Right cardiac atrium (tissue), 5 donors: ENCODE results near the gene RGS2. TPM values are rescaled to one million over a fixed set of nuclear protein-coding genes. Genes with fewer than 3 reads are reported as not detected.

ENCODE experiments used
- ATAC-seq, 2 donors: fragments of 200-7000 bp; cut with Tn5 transposase; one replicate each; pipeline versions ENCODE4 v1.8.0 to v1.9.1; 2020; ENCODE audit warnings: moderate library complexity in 2 of 2, mild to moderate bottlenecking in 1 of 2
- DNase-seq, 3 donors: peaks; one replicate each; pipeline ENCODE4 v3.0.0-alpha.2; 2020
- H3K27ac ChIP-seq: one replicate; pipeline ENCODE4 v1.5.1; 2013; ENCODE audit warnings: mild to moderate bottlenecking, low read length, control low read depth, moderate library complexity
- H3K27me3 ChIP-seq: one replicate; pipeline ENCODE4 v1.6.1; 2013; ENCODE audit not compliant: control insufficient read depth, insufficient read depth
- H3K4me1 ChIP-seq: one replicate; pipeline ENCODE4 v1.6.1; 2013; ENCODE audit warnings: low read length; ENCODE audit not compliant: control insufficient read depth, insufficient read depth
- H3K4me3 ChIP-seq: one replicate; pipeline ENCODE4 v1.5.1; 2013; ENCODE audit warnings: low read length, control low read depth
- H3K9me3 ChIP-seq: one replicate; pipeline ENCODE4 v1.6.1; 2013; ENCODE audit warnings: low read length; ENCODE audit not compliant: control insufficient read depth
- WGBS: extraction: QIAGEN DNeasy Blood & Tissue Kit; methylation state at CpG from one replicate; pipeline ENCODE4 v1.1.7; 2013; 5-methylcytosine and 5-hydroxymethylcytosine counted together
- intact Hi-C, 4 donors: fragments of 100-400 bp; cut with DNase I; formaldehyde crosslinking; loops; one replicate each; pipeline versions ENCODE4 v1.11.0 to v1.14.0; 2022 to 2023
- polyA plus RNA-seq: library from polyadenylated mRNA; stranded (reverse); fragments of 200-250 nt; gene quantifications from one replicate; pipeline ENCODE4 v1.2.3, GENCODE V29; 2013
- total RNA-seq, 4 donors: library from RNA; stranded (reverse); fragmentation: NEBNext Ultra II Directional; extraction: Animal tissue kit (Norgen Biotek cat#: 25700); gene quantifications; one replicate each; pipeline ENCODE4 v1.2.1, GENCODE V29; 2021
- donor health status: healthy with polysubstance abuse.
- donor health status: DM: no; HTN: yes; CAD: no.
- donor health status: DM: no; HTN: no; CAD: no.
- donor health status: DM: no; HTN: yes; CAD: no; lungs with severe emphysema.
- donor health status: DM: yes; HTN: yes; CAD: no.

Gene RGS2
- total and polyA plus RNA-seq, 5 donors: 24.0 to 106 (median 49.0) TPM

DNA sequence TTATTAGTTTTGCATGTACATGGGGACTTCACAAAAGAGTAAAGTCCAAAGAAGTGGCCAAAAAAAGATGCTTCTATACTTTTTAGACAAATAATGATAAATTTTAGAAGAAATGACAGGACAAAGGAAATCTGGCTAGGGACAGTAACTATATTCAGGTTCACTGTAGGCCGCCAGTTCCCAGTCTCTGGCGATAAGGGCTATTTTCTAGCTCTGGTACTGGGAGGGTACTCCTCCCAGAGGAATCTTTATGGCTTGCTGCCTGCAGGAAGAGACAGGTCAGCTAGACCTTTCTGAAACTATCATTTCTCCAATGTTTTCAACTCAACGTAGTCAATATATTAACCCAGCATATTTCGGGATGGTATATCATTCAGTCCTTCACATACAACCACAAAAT, 37.5 kb upstream of the RGS2 start:
- DNase-seq: no peak
- intact Hi-C loops: no loop called here
- ATAC-seq: no peak
- no peaks in the 10 kb centered on the region for H3K4me1 ChIP-seq
- 90% methylated on average over 4 of the region's 4 CpGs for WGBS
- no peaks in the 10 kb centered on the region for H3K9me3 ChIP-seq
- H3K4me3 ChIP-seq: no peak overlapping the region
- H3K27ac ChIP-seq: no peak overlapping the region
- no peaks in the 10 kb centered on the region for H3K27me3 ChIP-seq

DNA sequence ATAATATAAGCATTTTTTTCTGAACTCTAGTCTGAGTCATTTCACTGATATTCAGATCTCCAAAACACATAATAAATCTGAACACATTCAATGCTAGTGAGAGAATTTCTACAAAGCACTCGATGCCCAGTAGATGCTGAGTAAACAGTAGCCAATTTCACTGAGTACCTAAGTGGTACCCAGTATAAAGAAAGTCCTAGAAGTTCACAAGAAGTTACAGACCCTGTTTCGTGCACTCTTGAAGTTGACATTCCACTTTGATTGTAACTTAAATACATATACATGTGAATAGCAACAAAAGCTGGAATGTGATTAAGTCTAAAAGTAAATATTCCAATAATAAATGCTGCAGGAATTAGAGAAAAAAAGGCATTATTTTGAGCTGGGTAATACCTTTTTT, 33.2 kb upstream of the RGS2 start:
- H3K27me3 ChIP-seq: no peaks in the 10 kb centered on the region
- intact Hi-C loops: no loop called here
- DNase-seq (no peak), ATAC-seq (no peak)
- no peaks in the 10 kb centered on the region for H3K9me3 ChIP-seq
- no peak overlapping the region for H3K27ac ChIP-seq
- no peak overlapping the region for H3K4me3 ChIP-seq
- WGBS: 72% methylated on average over 2 of the region's 2 CpGs
- H3K4me1 ChIP-seq: no peaks in the 10 kb centered on the region

DNA sequence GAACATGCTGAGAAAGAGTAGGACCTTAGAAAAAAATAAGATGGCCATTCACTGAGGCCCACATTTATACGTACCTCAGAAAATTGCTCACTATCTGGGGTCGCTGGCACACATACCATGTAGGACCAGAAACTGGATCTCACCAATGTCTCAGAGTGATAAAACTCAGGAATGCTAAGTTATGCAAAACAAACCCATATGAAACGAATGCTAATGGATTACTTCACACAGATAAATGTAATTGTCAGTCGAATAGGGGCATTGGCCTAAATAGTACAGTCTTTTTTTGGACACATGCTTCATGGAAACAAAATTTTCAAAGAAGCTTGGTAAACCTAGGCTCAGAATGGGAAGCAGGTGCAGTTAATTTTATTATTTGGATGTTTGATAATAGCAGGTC, 32.6 kb upstream of the RGS2 start:
- Histone ChIP-seq H3K9me3 (no peaks in the 10 kb centered on the region), H3K27me3 (no peaks in the 10 kb centered on the region), H3K27ac (no peak overlapping the region), H3K4me3 (no peak overlapping the region), H3K4me1 (no peaks in the 10 kb centered on the region)
- WGBS: 82% methylated on average over 4 of the region's 4 CpGs
- intact Hi-C loops: no loop called here
- ATAC-seq (no peak), DNase-seq (no peak)

DNA sequence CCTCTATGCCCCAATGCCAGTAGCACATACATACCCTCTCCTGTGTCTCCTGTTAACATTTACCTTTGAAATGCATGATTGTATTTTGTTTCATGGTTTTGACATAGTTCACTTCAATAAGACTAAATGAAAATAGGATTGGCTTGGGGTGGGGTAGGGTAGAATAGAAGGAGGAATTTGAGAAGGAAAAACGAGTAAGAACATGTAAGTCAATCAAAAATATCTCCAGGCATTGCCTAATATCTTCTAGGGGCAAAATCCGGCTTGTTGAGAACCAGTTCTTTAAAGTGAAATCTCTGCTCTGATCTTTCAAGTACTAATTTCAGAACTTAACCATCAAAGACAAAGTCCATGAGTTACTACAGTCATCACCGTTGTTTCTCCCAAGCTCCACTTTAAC, 31.8 kb upstream of the RGS2 start:
- no peaks in the 10 kb centered on the region for H3K9me3 ChIP-seq
- DNase-seq (no peak), ATAC-seq (no peak)
- intact Hi-C loops: no loop called here
- WGBS: 73% methylated on average over 3 of the region's 3 CpGs
- no peaks in the 10 kb centered on the region for H3K4me1 ChIP-seq
- no peak overlapping the region for H3K27ac ChIP-seq
- no peak overlapping the region for H3K4me3 ChIP-seq
- no peaks in the 10 kb centered on the region for H3K27me3 ChIP-seq

DNA sequence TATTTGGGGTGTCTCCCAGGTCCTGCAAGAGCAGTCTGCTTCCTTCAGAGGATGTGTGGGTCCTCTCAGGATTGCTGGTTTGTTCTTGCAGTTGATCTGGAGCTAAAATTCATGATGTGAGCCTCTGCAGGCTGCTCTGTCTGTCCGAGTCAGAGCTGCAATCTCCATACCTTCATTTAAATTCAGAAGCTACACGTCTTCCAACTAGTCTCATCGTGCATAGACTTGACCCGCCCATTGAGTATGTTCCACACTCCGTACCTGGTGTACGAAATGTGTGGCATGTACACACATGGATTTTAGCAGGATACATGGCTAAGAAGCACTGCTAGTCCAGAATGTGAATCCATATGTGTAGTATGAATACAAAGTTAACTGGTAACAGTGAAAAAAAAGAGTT, 25.0 kb upstream of the RGS2 start:
- H3K9me3 ChIP-seq: no peaks in the 10 kb centered on the region
- H3K27ac ChIP-seq: no peak overlapping the region
- ATAC-seq (no peak), DNase-seq (no peak)
- no peaks in the 10 kb centered on the region for H3K4me1 ChIP-seq
- WGBS: 97% methylated on average over 6 of the region's 6 CpGs
- intact Hi-C loops: no loop called here
- no peak overlapping the region for H3K4me3 ChIP-seq
- no peaks in the 10 kb centered on the region for H3K27me3 ChIP-seq

DNA sequence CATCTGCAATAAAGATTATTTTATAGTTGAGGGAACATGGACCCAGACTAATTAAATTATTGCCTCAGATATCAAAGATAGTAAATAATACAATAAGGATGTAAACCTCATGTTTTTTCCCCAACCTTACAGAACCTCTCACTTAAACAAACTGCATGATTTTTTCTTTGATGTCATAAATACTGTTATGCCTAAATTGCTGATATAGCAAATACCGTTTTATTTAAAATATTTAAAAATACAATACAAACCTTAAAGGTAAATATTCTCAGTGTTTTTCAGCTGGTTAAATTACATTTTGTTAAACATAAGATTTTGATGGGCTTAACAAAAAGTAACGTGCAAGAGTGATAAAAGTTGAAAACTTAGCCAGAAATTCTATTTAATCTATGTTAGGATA, 24.4 kb upstream of the RGS2 start:
- Histone ChIP-seq H3K9me3 (no peaks in the 10 kb centered on the region), H3K27ac (no peak overlapping the region), H3K27me3 (no peaks in the 10 kb centered on the region), H3K4me1 (no peaks in the 10 kb centered on the region), H3K4me3 (no peak overlapping the region)
- no peak for ATAC-seq
- 66% methylated on average over 2 of the region's 2 CpGs for WGBS
- DNase-seq: no peak
- intact Hi-C loops: no loop called here

DNA sequence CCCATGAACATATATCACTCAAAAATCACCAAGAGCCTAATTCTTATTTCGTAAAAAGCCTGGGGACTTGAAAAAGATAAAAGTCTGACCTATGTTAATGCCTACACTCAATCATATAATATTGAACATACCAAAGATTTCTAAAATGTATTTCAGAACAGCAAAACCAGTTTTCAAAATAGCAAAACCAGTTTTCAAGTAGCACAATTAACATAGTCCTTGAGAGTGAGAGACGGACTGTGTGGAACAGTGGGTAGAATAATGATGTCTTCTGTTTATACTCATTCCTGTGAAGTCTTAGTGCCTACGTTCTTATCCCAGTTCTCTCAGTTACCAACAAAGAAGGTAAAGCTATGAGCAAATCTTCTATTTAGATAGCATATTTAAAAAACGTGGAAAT, 22.3 kb upstream of the RGS2 start:
- DNase-seq (no peak), ATAC-seq (no peak)
- 91% methylated on average over 4 of the region's 4 CpGs for WGBS
- no peak overlapping the region for H3K4me3 ChIP-seq
- no peaks in the 10 kb centered on the region for H3K9me3 ChIP-seq
- no peaks in the 10 kb centered on the region for H3K27me3 ChIP-seq
- intact Hi-C loops: no loop called here
- no peak overlapping the region for H3K27ac ChIP-seq
- H3K4me1 ChIP-seq: no peaks in the 10 kb centered on the region

DNA sequence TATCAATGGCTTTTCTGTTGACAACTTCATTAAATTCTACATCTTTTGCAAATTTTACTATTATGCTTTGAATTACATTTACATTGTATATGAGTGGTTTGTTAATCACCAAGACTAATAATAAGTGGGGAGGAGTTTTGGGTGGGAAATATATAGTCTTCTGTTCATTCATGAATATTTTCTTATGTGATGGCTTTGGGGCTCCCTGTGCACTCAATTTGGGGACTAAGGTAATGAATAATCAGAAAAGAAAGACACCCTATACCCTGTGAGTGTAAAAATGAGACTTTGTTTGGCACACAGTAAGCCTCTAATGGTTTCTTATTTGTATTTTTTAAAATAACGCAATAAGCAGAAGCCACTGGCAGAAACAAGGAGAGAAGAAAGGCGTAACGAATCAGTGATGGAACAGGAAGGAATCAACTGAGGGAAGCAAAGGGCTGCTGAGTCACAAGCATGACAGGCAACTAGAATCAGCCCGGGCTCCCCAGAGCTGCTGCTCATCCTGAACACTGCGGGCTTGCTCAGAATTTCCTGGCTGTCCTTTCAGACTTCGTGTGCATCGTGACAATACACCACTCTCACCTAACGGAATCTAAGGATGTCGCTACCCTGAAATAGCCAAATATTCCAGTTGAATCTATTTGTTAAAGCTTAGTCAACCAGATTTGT, 20.8 kb upstream of the RGS2 start:
- 28% methylated on average over 9 of the region's 9 CpGs for WGBS
- Histone ChIP-seq H3K9me3 (no peaks in the 10 kb centered on the region), H3K4me3 (no peak overlapping the region), H3K27ac (no peak overlapping the region), H3K27me3 (no peaks in the 10 kb centered on the region), H3K4me1 (no peaks in the 10 kb centered on the region)
- DNase-seq: peak; percentile 26 to 59 (median 41)
- intact Hi-C loops: no loop called here
- peak; percentile 82 to 83 for ATAC-seq

DNA sequence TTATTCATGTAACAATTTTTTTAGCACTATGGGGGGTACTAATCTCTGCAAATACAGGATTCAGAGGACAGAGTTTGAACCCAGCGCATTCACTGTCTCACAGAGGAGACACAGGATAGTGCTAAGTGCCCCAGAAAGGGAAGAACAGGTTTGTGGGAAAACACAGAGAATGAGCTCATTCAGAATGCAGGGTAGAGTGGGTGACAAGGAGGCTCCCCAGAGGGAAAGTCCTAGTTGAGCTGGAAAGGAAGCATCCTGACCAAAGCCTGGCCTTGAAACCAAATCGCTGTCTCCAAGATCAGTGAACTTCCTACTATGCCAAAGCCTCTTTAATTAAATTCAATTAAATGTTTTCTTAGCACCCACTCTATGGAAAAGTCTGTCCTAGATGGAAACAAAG, 19.0 kb upstream of the RGS2 start:
- intact Hi-C loops: loop anchor here in 1 of 4 donors (10.0 kb wide), 1 partner anchor 155 kb away; the partner anchor contains the start of gene RGS13
- no peaks in the 10 kb centered on the region for H3K27me3 ChIP-seq
- no peaks in the 10 kb centered on the region for H3K4me1 ChIP-seq
- 92% methylated on average over 2 of the region's 2 CpGs for WGBS
- H3K9me3 ChIP-seq: no peaks in the 10 kb centered on the region
- no peak for DNase-seq
- H3K4me3 ChIP-seq: no peak overlapping the region
- no peak for ATAC-seq
- no peak overlapping the region for H3K27ac ChIP-seq

DNA sequence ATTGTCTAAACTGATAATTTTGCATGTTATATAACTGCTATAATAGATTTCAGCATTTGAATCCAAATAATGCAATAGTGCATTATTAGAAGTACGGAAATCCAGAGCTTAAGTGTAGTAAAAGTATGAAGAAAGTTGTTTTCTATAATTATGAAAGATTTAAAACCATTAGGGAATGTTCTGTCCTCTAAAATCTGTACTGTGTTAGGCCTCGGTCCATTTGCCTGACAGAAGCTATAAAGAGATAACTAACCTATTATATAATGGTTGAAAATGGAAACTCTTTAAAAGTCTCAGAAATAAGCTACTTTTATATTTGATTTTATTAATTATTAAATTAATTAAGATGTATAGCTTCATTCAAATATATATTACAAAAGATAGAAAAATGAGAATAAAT, 16.2 kb upstream of the RGS2 start:
- H3K27me3 ChIP-seq: no peaks in the 10 kb centered on the region
- DNase-seq (no peak), ATAC-seq (no peak)
- 45% methylated on average over 2 of the region's 2 CpGs for WGBS
- no peak overlapping the region for H3K4me3 ChIP-seq
- no peaks in the 10 kb centered on the region for H3K4me1 ChIP-seq
- H3K27ac ChIP-seq: no peak overlapping the region
- intact Hi-C loops: loop anchor here in 1 of 4 donors (10.0 kb wide), 1 partner anchor 158 kb away; the partner anchor contains the start of gene RGS13
- no peaks in the 10 kb centered on the region for H3K9me3 ChIP-seq

DNA sequence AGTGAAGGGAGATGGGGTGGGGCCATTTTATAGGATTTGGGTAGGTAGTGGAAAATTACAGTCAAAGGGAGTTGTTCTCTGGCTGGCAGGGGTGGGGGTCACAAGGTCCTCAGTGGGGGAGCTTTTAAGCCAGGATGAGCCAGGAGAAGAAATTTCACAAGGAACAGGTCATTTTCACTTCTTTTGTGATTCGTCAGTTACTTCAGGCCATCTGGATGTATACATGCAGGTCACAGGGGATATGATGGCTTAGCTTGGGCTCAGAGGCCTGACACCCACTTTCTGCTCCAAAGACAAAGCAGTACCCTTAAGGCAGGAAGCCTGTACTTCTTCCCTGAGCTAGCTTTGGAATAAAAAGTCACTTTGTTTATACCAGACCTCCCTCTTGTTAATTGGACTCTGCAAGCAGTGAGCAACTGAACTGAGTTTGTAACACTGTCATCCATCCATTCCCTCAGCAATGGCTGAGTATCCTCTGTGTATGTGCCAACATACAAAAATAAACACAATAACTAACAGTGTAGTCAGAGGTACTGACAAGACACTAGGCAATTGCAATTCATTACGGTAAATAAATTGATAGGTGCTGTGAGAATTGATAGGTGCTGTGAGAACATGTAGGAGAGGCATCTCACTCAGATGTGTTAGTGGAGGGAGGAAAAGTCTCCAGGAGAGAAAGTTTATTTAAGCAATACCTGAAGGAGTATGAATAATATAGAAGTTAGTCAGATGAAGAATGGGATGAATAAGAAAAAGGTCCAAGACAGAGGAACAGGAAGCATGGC, 14.7 kb upstream of the RGS2 start:
- no peak overlapping the region for H3K4me3 ChIP-seq
- WGBS: 77% methylated on average over 2 of the region's 2 CpGs
- ATAC-seq (no peak), DNase-seq (no peak)
- intact Hi-C loops: loop anchor here in 1 of 4 donors (10.0 kb wide), 1 partner anchor 159 kb away; the partner anchor contains the start of gene RGS13
- no peaks in the 10 kb centered on the region for H3K4me1 ChIP-seq
- H3K9me3 ChIP-seq: no peaks in the 10 kb centered on the region
- no peaks in the 10 kb centered on the region for H3K27me3 ChIP-seq
- no peak overlapping the region for H3K27ac ChIP-seq
